CD14-positive monocyte (primary cell): ENCODE measurements around the gene INO80C. TPM values are rescaled to one million over a fixed set of nuclear protein-coding genes. Genes with fewer than 3 reads are reported as not detected.
A peak's percentile ranks its signal among the peaks of the same experiment; 100 is the strongest.

Experiments used
- DNase-seq, 3 donors: peaks; one replicate each; pipeline ENCODE4 v3.0.0-alpha.2; 2011 to 2022
- H2AFZ ChIP-seq: 2 replicates; pipeline ENCODE4 v1.6.0; 2012; ENCODE audit warnings: mild to moderate bottlenecking, low read depth, low read length, inconsistent platforms; ENCODE audit not compliant: insufficient read depth, poor library complexity, severe bottlenecking
- H3K27ac ChIP-seq, 2 donors: 1 replicate in 1 of 2; 2 replicates in 1 of 2; pipeline ENCODE4 v1.5.1; 2012 to 2013; ENCODE audit warnings: low read length in 2 of 2, control low read depth in 1 of 2, inconsistent platforms in 1 of 2, low read depth in 1 of 2, mild to moderate bottlenecking in 1 of 2
- H3K27me3 ChIP-seq, 2 donors: one replicate each; pipeline versions ENCODE4 v1.6.0 to v1.6.1; 2011 to 2013; ENCODE audit warnings: low read length in 2 of 2; ENCODE audit not compliant: control insufficient read depth in 2 of 2, insufficient read depth in 2 of 2
- H3K36me3 ChIP-seq, 2 donors: replicated peaks in 1 of 2; 1 replicate in 1 of 2; 2 replicates in 1 of 2; pipeline versions ENCODE4 v1.5.1 to v1.6.1; 2012 to 2013; ENCODE audit warnings: low read length in 2 of 2, control low read depth in 1 of 2, inconsistent platforms in 1 of 2, mild to moderate bottlenecking in 1 of 2; ENCODE audit not compliant: insufficient read depth in 2 of 2, control insufficient read depth in 1 of 2
- H3K4me1 ChIP-seq, 2 donors: 1 replicate in 1 of 2; 2 replicates in 1 of 2; pipeline versions ENCODE4 v1.5.1 to v1.6.1; 2012 to 2013; ENCODE audit warnings: low read length in 2 of 2, control low read depth in 1 of 2, inconsistent platforms in 1 of 2, mild to moderate bottlenecking in 1 of 2, moderate library complexity in 1 of 2; ENCODE audit not compliant: insufficient read depth in 2 of 2, control insufficient read depth in 1 of 2
- H3K4me2 ChIP-seq: replicated peaks from 2 replicates; pipeline ENCODE3; 2012; ENCODE audit warnings: low read length, moderate library complexity, mild to moderate bottlenecking; ENCODE audit not compliant: poor library complexity, severe bottlenecking; ENCODE audit errors: extremely low read depth
- H3K4me3 ChIP-seq, 3 experiments: fragments of 200-600 bp in 1 of 3; sonication (generic) in 1 of 3; replicated peaks in 1 of 3; 1 replicate in 2 of 3; 2 replicates in 1 of 3; pipeline ENCODE4 v1.5.1; 2011 to 2013; ENCODE audit warnings: low read length in 3 of 3, mild to moderate bottlenecking in 3 of 3, control low read depth in 2 of 3, low read depth in 2 of 3, inconsistent platforms in 1 of 3, moderate library complexity in 1 of 3
- H3K79me2 ChIP-seq: 2 replicates; pipeline ENCODE4 v1.6.0; 2012; ENCODE audit warnings: mild to moderate bottlenecking, control low read depth, inconsistent platforms, low read length, moderate library complexity; ENCODE audit not compliant: insufficient read depth
- H3K9ac ChIP-seq: 2 replicates; pipeline ENCODE4 v1.6.0; 2017; ENCODE audit warnings: low read length, mild to moderate bottlenecking; ENCODE audit not compliant: insufficient read depth, poor library complexity, severe bottlenecking
- H3K9me3 ChIP-seq, 2 donors: replicated peaks in 1 of 2; 1 replicate in 1 of 2; 2 replicates in 1 of 2; pipeline versions ENCODE4 v1.5.1 to v1.6.1; 2012 to 2013; ENCODE audit warnings: low read length in 2 of 2, control low read depth in 1 of 2; ENCODE audit not compliant: control insufficient read depth in 1 of 2, insufficient read depth in 1 of 2
- H4K20me1 ChIP-seq: 2 replicates; pipeline ENCODE4 v1.6.0; 2012; ENCODE audit warnings: mild to moderate bottlenecking, low read length, control low read depth, moderate library complexity; ENCODE audit not compliant: insufficient read depth
- H3K27ac Mint-ChIP-seq, 7 donors: one replicate each; pipeline ENCODE4 v1.8.0; 2020; ENCODE audit warnings: mild to moderate bottlenecking in 7 of 7, mixed read lengths in 7 of 7, moderate library complexity in 6 of 7, inconsistent platforms in 2 of 7
- H3K27me3 Mint-ChIP-seq, 3 donors: one replicate each; pipeline ENCODE4 v1.8.0; 2021 to 2022; ENCODE audit warnings: low read depth in 3 of 3, mild to moderate bottlenecking in 3 of 3, mixed read lengths in 3 of 3, moderate library complexity in 3 of 3, inconsistent platforms in 1 of 3
- H3K36me3 Mint-ChIP-seq, 2 donors: one replicate each; pipeline ENCODE4 v1.8.0; 2020; ENCODE audit warnings: mixed read lengths in 2 of 2, inconsistent platforms in 1 of 2, mild to moderate bottlenecking in 1 of 2
- H3K4me1 Mint-ChIP-seq: one replicate; pipeline ENCODE4 v1.8.0; 2020; ENCODE audit warnings: mild to moderate bottlenecking, mixed read lengths
- H3K4me3 Mint-ChIP-seq, 2 donors: one replicate each; pipeline ENCODE4 v1.8.0; 2020; ENCODE audit warnings: mild to moderate bottlenecking in 2 of 2, mixed read lengths in 2 of 2, moderate library complexity in 1 of 2
- H3K9me3 Mint-ChIP-seq, 7 donors: one replicate each; pipeline ENCODE4 v1.8.0; 2020 to 2022; ENCODE audit warnings: mixed read lengths in 7 of 7, mild to moderate bottlenecking in 6 of 7, moderate library complexity in 6 of 7, inconsistent platforms in 2 of 7
- CTCF ChIP-seq: fragments of 200-600 bp; IDR thresholded peaks from one replicate; pipeline ENCODE4 v1.8.0; 2022; ENCODE audit warnings: antibody characterized with exemption, mild to moderate bottlenecking
- WGBS: methylation state at CpG from one replicate; pipeline ENCODE4 v1.1.5; 2013; ENCODE audit warnings: missing lambda C conversion rate; ENCODE audit not compliant: insufficient coverage; 5-methylcytosine and 5-hydroxymethylcytosine counted together
- intact Hi-C, 2 donors: fragments of 100-400 bp; cut with micrococcal nuclease; formaldehyde crosslinking; loops; one replicate each; pipeline versions ENCODE4 v1.15.0 to v1.15.1; 2023
- polyA plus RNA-seq, 3 donors: library from polyadenylated mRNA; depleted of rRNA in 1 of 3; unstranded in 2 of 3; stranded (reverse) in 1 of 3; fragments of 300-500 nt in 2 of 3; fragments of >200 nt in 1 of 3; fragmentation: Illumina TruSeq in 2 of 3; gene quantifications; 1 replicate in 2 of 3; 2 replicates in 1 of 3; pipeline ENCODE4 v1.2.3, GENCODE V29; 2012 to 2021

The INO80C gene
- polyA plus RNA-seq, 3 donors = 17.7 to 27.9 (median 22.3) TPM

DNA sequence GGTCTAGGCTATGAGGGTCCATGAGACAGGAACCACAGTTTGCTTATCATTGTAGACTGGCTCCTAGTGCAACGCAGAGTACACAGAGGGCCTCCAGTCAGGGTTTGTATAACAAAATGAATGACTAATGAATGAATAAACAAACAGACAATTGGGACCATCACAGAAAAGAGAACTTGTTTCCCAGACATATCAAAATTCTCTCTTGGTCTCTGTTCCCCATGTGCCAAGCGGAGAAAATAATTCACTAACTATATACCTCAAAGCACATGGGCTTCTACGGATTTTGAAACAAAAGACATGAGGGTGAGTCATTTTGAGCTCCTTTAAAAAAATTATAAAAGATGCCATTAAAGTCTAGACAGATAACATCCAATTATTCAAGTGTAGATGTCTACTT, 28.0 kb downstream of the INO80C start:
- Histone ChIP-seq H3K36me3 (peaks cover 5 to 12% of the 10 kb centered on the region in 2 donors), H3K4me3 (no peak overlapping the region), H3K27ac (no peak overlapping the region), H2AFZ (no peak overlapping the region), H3K9ac (no peak overlapping the region), H4K20me1 (no peaks in the 10 kb centered on the region), H3K27me3 (no peaks in the 10 kb centered on the region), H3K4me2 (no peak overlapping the region), H3K4me1 (peaks cover 8 to 14% of the 10 kb centered on the region in 2 donors), H3K79me2 (no peaks in the 10 kb centered on the region), H3K9me3 (no peaks in the 10 kb centered on the region)
- peaks cover 39 to 44% of the 10 kb centered on the region in 2 donors for H3K36me3 Mint-ChIP-seq
- intact Hi-C loops = no loop called here
- no peak overlapping the region for H3K27ac Mint-ChIP-seq
- TF ChIP-seq CTCF = no peak
- peaks cover 17% of the 10 kb centered on the region for H3K4me1 Mint-ChIP-seq
- peaks cover 0 to 1% (median 1%) of the 10 kb centered on the region in 3 donors for H3K27me3 Mint-ChIP-seq
- WGBS = no CpG with 5 or more reads among the region's 3 CpGs
- no peak overlapping the region for H3K4me3 Mint-ChIP-seq
- no peak for DNase-seq
- peaks cover 0 to 3% (median 0%) of the 10 kb centered on the region in 7 donors for H3K9me3 Mint-ChIP-seq

DNA sequence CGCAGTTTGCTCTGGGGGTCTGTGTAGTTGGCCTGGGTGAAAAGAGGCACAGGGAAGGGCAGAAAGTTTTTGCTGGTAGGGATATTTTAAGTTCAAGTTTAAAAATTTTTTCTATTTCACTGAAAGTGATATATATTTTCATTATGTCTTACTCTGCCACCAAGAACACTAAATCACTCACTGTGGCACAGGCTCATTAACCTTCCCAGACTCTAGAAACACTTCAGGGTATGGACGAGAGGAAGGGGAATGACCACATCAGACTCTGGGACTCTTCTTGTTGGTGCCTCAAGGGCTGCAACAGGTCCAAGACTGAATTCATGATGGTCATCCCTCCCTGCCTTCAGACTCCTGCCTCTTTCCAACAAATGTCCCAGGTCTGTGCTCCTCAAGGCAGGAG, 29.0 kb downstream of the INO80C start:
- H3K79me2 ChIP-seq = no peaks in the 10 kb centered on the region
- H3K4me2 ChIP-seq = no peak overlapping the region
- no peak overlapping the region for H3K9ac ChIP-seq
- no peaks in the 10 kb centered on the region for H3K27me3 ChIP-seq
- no peaks in the 10 kb centered on the region for H3K9me3 ChIP-seq
- peaks cover 12 to 19% of the 10 kb centered on the region in 2 donors for H3K4me1 ChIP-seq
- Mint-ChIP-seq H3K4me3 (no peak overlapping the region), H3K27ac (peak overlapping the region in 3 of 7 donors; percentile 6 to 31 (median 14)), H3K4me1 (peaks cover 22% of the 10 kb centered on the region), H3K36me3 (peaks cover 32 to 38% of the 10 kb centered on the region in 2 donors), H3K9me3 (peaks cover 0 to 3% (median 0%) of the 10 kb centered on the region in 7 donors), H3K27me3 (peaks cover 0 to 2% (median 1%) of the 10 kb centered on the region in 3 donors)
- no peak overlapping the region for H3K4me3 ChIP-seq
- no peak for DNase-seq
- no peaks in the 10 kb centered on the region for H4K20me1 ChIP-seq
- H3K27ac ChIP-seq = no peak overlapping the region
- 100% methylated on average over 2 of the region's 2 CpGs for WGBS
- peaks cover 5 to 12% of the 10 kb centered on the region in 2 donors for H3K36me3 ChIP-seq
- no peak overlapping the region for H2AFZ ChIP-seq
- no peak for TF ChIP-seq CTCF
- intact Hi-C loops = no loop called here
